Right atrium auricular region (tissue), 2 donors: Measurements from ENCODE around the gene CD47. TPM values are rescaled to one million over a fixed set of nuclear protein-coding genes. Genes with fewer than 3 reads are reported as not detected.

Experiments used
- DNase-seq: peaks from one replicate; pipeline ENCODE4 v3.0.0-alpha.2; 2019; ENCODE audit warnings: low spot score
- H3K27ac ChIP-seq, 2 donors: fragments of 200-600 bp; sonication (generic); 1 replicate in 1 of 2; 2 replicates in 1 of 2; pipeline ENCODE4 v1.5.1; 2016 to 2019
- H3K27me3 ChIP-seq, 2 donors: fragments of 200-600 bp; sonication (generic); one replicate each; pipeline versions ENCODE4 v1.5.1 to v1.6.0; 2017 to 2019
- H3K36me3 ChIP-seq: fragments of 200-600 bp; sonication (generic); one replicate; pipeline ENCODE4 v1.5.1; 2016
- H3K4me1 ChIP-seq, 2 donors: fragments of 200-600 bp; sonication (generic); one replicate each; pipeline versions ENCODE4 v1.5.1 to v1.6.0; 2017 to 2019
- H3K4me3 ChIP-seq, 2 donors: fragments of 200-600 bp; sonication (generic); 1 replicate in 1 of 2; 2 replicates in 1 of 2; pipeline ENCODE4 v1.5.1; 2017 to 2019; ENCODE audit warnings: mild to moderate bottlenecking in 1 of 2, moderate library complexity in 1 of 2
- H3K9me3 ChIP-seq, 2 donors: fragments of 200-600 bp; sonication (generic); one replicate each; pipeline ENCODE4 v1.5.1; 2019
- CTCF ChIP-seq, 2 donors: fragments of 200-600 bp; sonication (generic); IDR thresholded peaks; one replicate each; pipeline ENCODE4 v1.5.1; 2019; ENCODE audit warnings: antibody characterized with exemption in 2 of 2
- total RNA-seq, 2 donors: library from RNA; depleted of rRNA; stranded (reverse); fragments of >200 nt; gene quantifications; one replicate each; pipeline ENCODE4 v1.1.0, GENCODE V29; 2016

The CD47 gene
- total RNA-seq, 2 donors from 2014 or later, result 52.1 to 92.2 TPM

DNA sequence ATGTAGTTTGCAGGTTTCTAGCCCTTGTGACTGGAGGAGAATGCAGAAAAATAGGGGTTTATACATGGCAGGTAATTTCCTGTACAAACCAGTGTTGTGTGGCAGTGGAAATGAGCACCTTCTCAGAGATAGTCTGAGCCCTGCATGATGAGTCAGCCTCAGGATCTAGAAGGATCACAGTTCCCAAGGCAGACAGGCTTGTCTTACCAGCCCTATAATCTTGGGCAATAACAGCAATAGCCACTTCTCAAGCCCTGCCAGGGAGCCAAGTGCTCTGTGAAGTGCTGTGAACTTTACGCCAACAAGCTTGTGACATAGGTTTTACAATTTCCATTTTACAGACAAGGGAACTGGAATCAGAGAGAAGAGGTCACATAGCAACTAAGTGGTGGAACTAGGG lies 89.4 kb downstream of the CD47 start:
- no peaks in the 10 kb centered on the region for H3K9me3 ChIP-seq
- H3K27me3 ChIP-seq, result no peaks in the 10 kb centered on the region
- no peak overlapping the region for H3K27ac ChIP-seq
- no peaks in the 10 kb centered on the region for H3K36me3 ChIP-seq
- TF ChIP-seq CTCF (IDR thresholded peaks at IDR 0.05), result no peak
- H3K4me3 ChIP-seq, result no peak overlapping the region
- DNase-seq, result no peak
- H3K4me1 ChIP-seq, result peaks cover 0 to 13% of the 10 kb centered on the region in 2 donors

GRCh38 chr3:107999215-107999775 lies 91.5 kb downstream of the CD47 start:
- Histone ChIP-seq H3K4me1 (no peaks in the 10 kb centered on the region), H3K4me3 (no peak overlapping the region), H3K36me3 (no peaks in the 10 kb centered on the region), H3K9me3 (no peaks in the 10 kb centered on the region), H3K27ac (no peak overlapping the region), H3K27me3 (no peaks in the 10 kb centered on the region)
- no peak for DNase-seq
- TF ChIP-seq CTCF (IDR thresholded peaks at IDR 0.05), result no peak

DNA sequence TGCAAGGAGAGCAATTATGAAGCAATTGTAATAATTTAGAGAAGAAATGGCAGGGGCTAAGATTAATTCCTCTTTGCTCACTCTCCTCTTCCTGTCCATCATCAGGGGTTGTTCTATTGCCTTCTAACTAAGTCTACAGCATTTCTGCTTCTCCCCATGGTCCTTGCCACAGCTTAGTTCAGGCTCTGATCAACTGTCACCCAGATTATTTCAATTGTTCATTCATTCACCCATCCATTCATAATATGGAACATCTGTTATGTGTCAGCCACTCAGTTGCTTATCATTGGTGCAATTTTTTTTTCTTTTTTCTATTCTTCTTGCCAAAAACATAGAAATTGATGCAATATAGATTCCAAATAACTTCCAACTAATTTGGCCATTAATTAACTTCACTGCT lies 93.2 kb downstream of the CD47 start:
- no peaks in the 10 kb centered on the region for H3K36me3 ChIP-seq
- H3K4me1 ChIP-seq, result no peaks in the 10 kb centered on the region
- H3K4me3 ChIP-seq, result no peak overlapping the region
- H3K9me3 ChIP-seq, result no peaks in the 10 kb centered on the region
- DNase-seq, result no peak
- no peak overlapping the region for H3K27ac ChIP-seq
- H3K27me3 ChIP-seq, result no peaks in the 10 kb centered on the region
- no peak for TF ChIP-seq CTCF (IDR thresholded peaks at IDR 0.05)

DNA sequence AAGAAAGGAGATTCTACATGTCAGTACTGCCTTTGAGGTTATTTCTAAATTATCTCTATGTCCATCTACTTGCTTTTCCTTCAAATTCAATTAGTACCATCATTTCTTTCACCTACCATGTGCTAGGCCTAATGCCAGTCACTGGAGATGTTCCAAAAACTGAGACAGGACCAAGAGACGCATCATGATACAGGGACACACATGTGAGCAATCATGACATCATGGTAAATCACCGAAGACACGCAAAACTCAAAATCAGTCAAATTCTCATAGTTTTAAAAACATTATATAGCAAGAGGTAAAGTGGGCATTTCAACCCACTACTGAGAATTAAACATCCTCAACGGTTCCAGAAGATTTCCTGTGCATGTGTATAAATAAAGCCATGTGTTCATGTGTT lies 95.0 kb downstream of the CD47 start:
- Histone ChIP-seq H3K36me3 (no peaks in the 10 kb centered on the region), H3K9me3 (no peaks in the 10 kb centered on the region), H3K4me3 (no peak overlapping the region), H3K4me1 (no peaks in the 10 kb centered on the region), H3K27ac (no peak overlapping the region), H3K27me3 (no peaks in the 10 kb centered on the region)
- DNase-seq, result no peak
- TF ChIP-seq CTCF (IDR thresholded peaks at IDR 0.05), result no peak

DNA sequence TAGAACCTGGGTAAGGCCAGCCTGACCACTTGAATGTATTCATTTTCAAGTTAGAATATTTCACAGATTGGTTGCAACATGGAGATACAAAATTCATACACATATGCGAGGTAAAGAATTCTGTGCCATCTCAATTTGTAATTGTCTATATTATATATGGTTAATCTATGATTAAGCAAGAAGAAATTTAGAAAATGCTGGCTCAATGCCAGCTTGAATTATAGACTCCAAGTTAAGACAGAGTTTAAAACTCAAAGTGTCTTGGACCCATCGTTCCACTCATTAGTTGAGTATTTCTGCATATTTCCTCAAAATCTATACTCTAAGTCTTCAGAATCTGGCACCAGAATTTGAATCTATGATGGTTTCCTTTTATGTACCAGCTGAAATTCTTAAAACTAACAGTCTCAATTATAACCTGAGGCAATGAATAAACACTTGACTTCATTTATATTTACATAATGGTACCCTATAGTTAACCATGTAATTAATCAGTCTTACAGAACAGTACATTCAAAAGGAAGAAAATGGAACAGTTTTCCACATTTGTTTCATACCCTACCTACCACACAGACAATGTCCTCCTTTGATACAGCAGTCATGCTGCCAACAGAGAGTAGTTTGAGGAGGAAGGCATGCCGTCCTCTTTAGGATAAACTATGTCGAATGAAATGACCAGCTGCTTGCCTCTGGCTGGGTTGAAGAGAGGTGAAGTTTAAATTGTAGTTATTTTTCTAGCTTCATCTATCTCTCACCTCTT lies 95.7 kb downstream of the CD47 start:
- no peak for TF ChIP-seq CTCF (IDR thresholded peaks at IDR 0.05)
- no peak for DNase-seq
- no peaks in the 10 kb centered on the region for H3K27me3 ChIP-seq

More for the DNA sequence above, 95.7 kb downstream of the CD47 start:
- Histone ChIP-seq H3K27ac (no peak overlapping the region), H3K4me3 (no peak overlapping the region), H3K36me3 (no peaks in the 10 kb centered on the region), H3K4me1 (no peaks in the 10 kb centered on the region), H3K9me3 (no peaks in the 10 kb centered on the region)
